SK-N-SH (cell line): ENCODE data around the gene SLC7A8. TPM values are rescaled to one million over a fixed set of nuclear protein-coding genes. Genes with fewer than 3 reads are reported as not detected.

Experiments
- CTCF ChIA-PET: fragments of 300-600, 350-600 bp; formaldehyde crosslinking; extraction: SDS; loops from one replicate; lab custom pipeline; 2021; lab: Yijun Ruan, JAX
- POLR2A ChIA-PET: fragments of 350-600 bp; sonication (Branson Sonifier 250); formaldehyde crosslinking; extraction: SDS; loops from one replicate; lab custom pipeline; 2020; ENCODE audit warnings: antibody characterized with exemption, inconsistent platforms; lab: Yijun Ruan, JAX
- DNase-seq: peaks from one replicate; pipeline ENCODE4 v3.0.0; 2012
- H2AFZ ChIP-seq: fragments of 200-600 bp; sonication (generic); 2 replicates; pipeline ENCODE4 v1.8.1; 2016; ENCODE audit warnings: antibody characterized with exemption, mild to moderate bottlenecking, low read depth
- H3F3A ChIP-seq: fragments of 200-600 bp; sonication (generic); replicated peaks from 2 replicates; pipeline ENCODE3; 2016; ENCODE audit warnings: antibody characterized with exemption, mild to moderate bottlenecking; ENCODE audit not compliant: insufficient read depth
- H3K27ac ChIP-seq, 2 experiments: fragments of 200-500 bp in 1 of 2; fragments of 200-600 bp in 1 of 2; sonication (Bioruptor generic) in 1 of 2; sonication (generic), shearing (Covaris generic) in 1 of 2; 2 replicates each; pipeline versions ENCODE4 v1.5.1 to v1.6.1; 2014 to 2016; ENCODE audit warnings: low read depth in 2 of 2, inconsistent platforms in 1 of 2, low read length in 1 of 2, mild to moderate bottlenecking in 1 of 2, mixed read lengths in 1 of 2
- H3K27me3 ChIP-seq: fragments of 200-600 bp; sonication (generic), shearing (Covaris generic); 2 replicates; pipeline ENCODE4 v1.6.1; 2016; ENCODE audit warnings: mixed run types; ENCODE audit not compliant: insufficient read depth
- H3K36me3 ChIP-seq, 2 experiments: fragments of 200-500 bp in 1 of 2; fragments of 200-600 bp in 1 of 2; sonication (Bioruptor generic) in 1 of 2; sonication (generic) in 1 of 2; replicated peaks in 1 of 2; 2 replicates each; pipeline versions ENCODE3 to v1.5.1; 2014 to 2016; ENCODE audit warnings: low read length in 1 of 2, mild to moderate bottlenecking in 1 of 2; ENCODE audit not compliant: insufficient read depth in 2 of 2, control insufficient read depth in 1 of 2
- H3K4me1 ChIP-seq, 2 experiments: fragments of 200-500 bp in 1 of 2; fragments of 200-600 bp in 1 of 2; sonication (Bioruptor generic) in 1 of 2; sonication (generic), shearing (Covaris generic) in 1 of 2; 2 replicates each; pipeline versions ENCODE4 v1.5.1 to v1.6.1; 2014 to 2016; ENCODE audit warnings: low read depth in 1 of 2, low read length in 1 of 2, mixed run types in 1 of 2; ENCODE audit not compliant: insufficient read depth in 2 of 2, control insufficient read depth in 1 of 2
- H3K4me2 ChIP-seq: fragments of 200-600 bp; sonication (generic), shearing (Covaris generic); 2 replicates; pipeline ENCODE4 v1.6.1; 2017; ENCODE audit warnings: mixed run types
- H3K4me3 ChIP-seq, 2 experiments: fragments of 200-500 bp in 1 of 2; fragments of 200-600 bp in 1 of 2; sonication (Bioruptor generic) in 1 of 2; sonication (generic), shearing (Covaris generic) in 1 of 2; 2 replicates each; pipeline versions ENCODE4 v1.5.1 to v1.8.1; 2014 to 2016; ENCODE audit warnings: low read depth in 2 of 2, inconsistent platforms in 1 of 2, low read length in 1 of 2, mild to moderate bottlenecking in 1 of 2, mixed read lengths in 1 of 2, moderate library complexity in 1 of 2
- H3K79me2 ChIP-seq: fragments of 200-600 bp; sonication (generic); 2 replicates; pipeline ENCODE4 v1.8.1; 2017; ENCODE audit warnings: mild to moderate bottlenecking; ENCODE audit not compliant: insufficient read depth
- H3K9ac ChIP-seq: fragments of 200-600 bp; sonication (generic); 2 replicates; pipeline ENCODE4 v1.6.1; 2017; ENCODE audit warnings: mixed run types
- H3K9me2 ChIP-seq: fragments of 200-600 bp; sonication (generic); 2 replicates; pipeline ENCODE4 v1.6.1; 2017; ENCODE audit warnings: mixed run types
- H3K9me3 ChIP-seq: fragments of 200-600 bp; sonication (generic); 2 replicates; pipeline ENCODE4 v1.6.1; 2017; ENCODE audit warnings: mixed run types, mild to moderate bottlenecking, moderate library complexity
- H4K20me1 ChIP-seq: fragments of 200-600 bp; sonication (generic); 2 replicates; pipeline ENCODE4 v1.6.1; 2017; ENCODE audit warnings: mild to moderate bottlenecking, mixed run types; ENCODE audit not compliant: insufficient read depth
- CHD2 ChIP-seq: fragments of 150-350 bp; IDR thresholded peaks from 2 replicates; pipeline ENCODE4 v1.6.1; 2018; ENCODE audit warnings: low read length; ENCODE audit not compliant: partially characterized antibody
- EP300 ChIP-seq, 2 experiments: IDR thresholded peaks; 2 replicates each; pipeline versions ENCODE4 v1.4.0 to v1.6.1; 2012; ENCODE audit warnings: borderline replicate concordance in 1 of 2, low read depth in 1 of 2, low read length in 1 of 2
- EZH2phosphoT487 ChIP-seq: fragments of 200-600 bp; sonication (generic); IDR thresholded peaks from 2 replicates; pipeline ENCODE4 v1.6.1; 2017; ENCODE audit warnings: low read depth, mixed run types, mild to moderate bottlenecking, antibody characterized with exemption, moderate library complexity, borderline replicate concordance
- FOXJ3 ChIP-seq: sonication (generic); formaldehyde crosslinking; IDR thresholded peaks from 2 replicates; pipeline ENCODE4 v1.5.1; 2020; ENCODE audit warnings: mild to moderate bottlenecking, missing genetic modification reagents
- GATA2 ChIP-seq: sonication (generic); formaldehyde crosslinking; IDR thresholded peaks from 2 replicates; pipeline ENCODE4 v1.5.0; 2020; ENCODE audit warnings: mild to moderate bottlenecking, missing genetic modification reagents
- JUND ChIP-seq: IDR thresholded peaks from 2 replicates; pipeline ENCODE4 v1.4.0; 2012
- MEF2A ChIP-seq: IDR thresholded peaks from 2 replicates; pipeline ENCODE4 v1.4.0; 2012; ENCODE audit warnings: low read depth, borderline replicate concordance
- MXI1 ChIP-seq: IDR thresholded peaks from 2 replicates; pipeline ENCODE4 v1.6.1; 2012; ENCODE audit warnings: mild to moderate bottlenecking, low read depth, low read length, improper control_type of control experiment
- NFIC ChIP-seq: IDR thresholded peaks from 2 replicates; pipeline ENCODE4 v1.4.0; 2012; ENCODE audit warnings: borderline replicate concordance
- NRF1 ChIP-seq: IDR thresholded peaks from 2 replicates; pipeline ENCODE4 v1.6.1; 2012; ENCODE audit warnings: low read depth, mild to moderate bottlenecking, low read length
- POLR2AphosphoS5 ChIP-seq: IDR thresholded peaks from 2 replicates; pipeline ENCODE4 v1.6.1; 2012; ENCODE audit warnings: low read depth, low read length
- RAD21 ChIP-seq: IDR thresholded peaks from 2 replicates; pipeline ENCODE4 v1.6.1; 2012; ENCODE audit warnings: mild to moderate bottlenecking, low read length
- RFX5 ChIP-seq: IDR thresholded peaks from 2 replicates; pipeline ENCODE4 v1.6.1; 2012; ENCODE audit warnings: mild to moderate bottlenecking, improper control_type of control experiment, low read length
- RXRA ChIP-seq: IDR thresholded peaks from 2 replicates; pipeline ENCODE4 v1.4.0; 2012; ENCODE audit warnings: low read depth, mild to moderate bottlenecking, borderline replicate concordance
- SMC3 ChIP-seq: IDR thresholded peaks from 2 replicates; pipeline ENCODE4 v1.6.1; 2012; ENCODE audit warnings: low read depth, low read length, improper control_type of control experiment
- TAF1 ChIP-seq: IDR thresholded peaks from 2 replicates; pipeline ENCODE4 v1.6.1; 2012; ENCODE audit warnings: low read depth, mild to moderate bottlenecking, low read length, moderate library complexity, borderline replicate concordance
- USF2 ChIP-seq: fragments of 150-350 bp; IDR thresholded peaks from 2 replicates; pipeline ENCODE4 v1.6.1; 2017; ENCODE audit warnings: antibody characterized with exemption, low read length, low read depth, borderline replicate concordance
- WGBS: methylation state at CpG from one replicate; pipeline ENCODE4 v1.1.6; 2017; ENCODE audit warnings: low lambda C conversion rate; 5-methylcytosine and 5-hydroxymethylcytosine counted together
- polyA plus RNA-seq, 3 experiments: library from polyadenylated mRNA; depleted of rRNA; stranded (reverse); fragments of >200 nt; gene quantifications; 2 replicates each; pipeline ENCODE4 v1.2.3, GENCODE V29; 2012
- TF ChIP-seq, protein P1 (sequence below): fragments of 200-600 bp; sonication (generic); IDR thresholded peaks from 2 replicates; pipeline ENCODE4 v1.6.1; 2017; ENCODE audit warnings: antibody characterized with exemption, mild to moderate bottlenecking, moderate library complexity
- TF ChIP-seq, protein P2 (sequence below): IDR thresholded peaks from 2 replicates; pipeline ENCODE4 v1.4.0; 2012; ENCODE audit warnings: low read depth, borderline replicate concordance

The SLC7A8 gene
- polyA plus RNA-seq, 1 of the 3 experiments (the other 2 are of a cell fraction) = 1.4 TPM

- 2% methylated on average over 14 of the region's 14 CpGs for WGBS
- DNase-seq = peak; percentile 83
- Histone ChIP-seq H3K36me3 (peaks cover 52 to 58% of the 10 kb centered on the region in 2 experiments), H3F3A (no peaks in the 10 kb centered on the region), H3K79me2 (peaks cover 89% of the 10 kb centered on the region), H3K27ac (peak overlapping the region; percentile 90 to 96), H3K9me3 (no peaks in the 10 kb centered on the region), H3K27me3 (no peaks in the 10 kb centered on the region), H4K20me1 (peaks cover 53% of the 10 kb centered on the region), H3K4me1 (peaks cover 7 to 20% of the 10 kb centered on the region in 2 experiments; a peak in 3 of 4 replicates), H3K9me2 (no peaks in the 10 kb centered on the region), H3K9ac (peak overlapping the region; percentile 95), H2AFZ (no peak overlapping the region; the same call in 1 of the 2 replicates), H3K4me3 (peak overlapping the region; percentile 77 to 94), H3K4me2 (peak overlapping the region; percentile 86)
- POLR2A ChIA-PET = interaction anchor here (1.0 to 2.1 kb wide), 7 partner anchors 19 to 228 kb away, joined by 4 to 11 read pairs (median 6); partner anchors contain the start of genes CDH24, HOMEZ, PABPN1 and PPP1R3E
- CTCF ChIA-PET = interaction anchor here (0.7 to 3.4 kb wide), 14 partner anchors 9 to 222 kb away, joined by 3 to 21 read pairs (median 3); partner anchors contain the start of gene CIROP
- no peak for TF ChIP-seq EZH2phosphoT487
- TF ChIP-seq, protein P1, sequence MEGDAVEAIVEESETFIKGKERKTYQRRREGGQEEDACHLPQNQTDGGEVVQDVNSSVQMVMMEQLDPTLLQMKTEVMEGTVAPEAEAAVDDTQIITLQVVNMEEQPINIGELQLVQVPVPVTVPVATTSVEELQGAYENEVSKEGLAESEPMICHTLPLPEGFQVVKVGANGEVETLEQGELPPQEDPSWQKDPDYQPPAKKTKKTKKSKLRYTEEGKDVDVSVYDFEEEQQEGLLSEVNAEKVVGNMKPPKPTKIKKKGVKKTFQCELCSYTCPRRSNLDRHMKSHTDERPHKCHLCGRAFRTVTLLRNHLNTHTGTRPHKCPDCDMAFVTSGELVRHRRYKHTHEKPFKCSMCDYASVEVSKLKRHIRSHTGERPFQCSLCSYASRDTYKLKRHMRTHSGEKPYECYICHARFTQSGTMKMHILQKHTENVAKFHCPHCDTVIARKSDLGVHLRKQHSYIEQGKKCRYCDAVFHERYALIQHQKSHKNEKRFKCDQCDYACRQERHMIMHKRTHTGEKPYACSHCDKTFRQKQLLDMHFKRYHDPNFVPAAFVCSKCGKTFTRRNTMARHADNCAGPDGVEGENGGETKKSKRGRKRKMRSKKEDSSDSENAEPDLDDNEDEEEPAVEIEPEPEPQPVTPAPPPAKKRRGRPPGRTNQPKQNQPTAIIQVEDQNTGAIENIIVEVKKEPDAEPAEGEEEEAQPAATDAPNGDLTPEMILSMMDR = peak; percentile 38
These were observed 89.3 kb downstream of the SLC7A8 start for GRCh38 chr14:23093991-23094665.

DNA sequence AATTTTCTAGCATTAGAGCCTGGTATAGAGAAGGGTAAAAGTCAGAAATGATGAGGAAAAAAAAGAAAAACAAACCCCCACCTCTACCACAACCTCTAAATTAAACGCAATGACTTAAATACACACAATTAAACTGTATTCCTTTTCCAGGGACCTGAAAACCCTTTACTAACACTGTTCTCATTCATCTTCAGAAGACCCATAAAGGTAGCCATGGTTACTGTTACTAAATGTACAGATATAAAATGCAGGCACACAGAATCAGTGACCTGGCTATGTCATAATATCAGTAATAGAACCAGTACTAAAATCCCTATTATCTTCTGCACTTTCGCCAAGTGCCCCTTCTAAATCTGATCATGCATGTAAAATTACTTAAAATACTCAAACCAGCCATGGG, 89.9 kb downstream of the SLC7A8 start:
- WGBS = 93% methylated on average over 2 of the region's 2 CpGs
- Histone ChIP-seq H3K36me3 (peaks cover 48 to 60% of the 10 kb centered on the region in 2 experiments), H4K20me1 (peaks cover 47% of the 10 kb centered on the region), H3K27ac (no peak overlapping the region), H3F3A (peaks cover 3% of the 10 kb centered on the region), H2AFZ (no peak overlapping the region), H3K9ac (peak overlapping the region; percentile 95), H3K4me2 (peak overlapping the region; percentile 86), H3K27me3 (no peaks in the 10 kb centered on the region), H3K9me3 (no peaks in the 10 kb centered on the region), H3K4me3 (peak overlapping the region; percentile 77 to 94; a peak in 3 of 4 replicates), H3K79me2 (peaks cover 89% of the 10 kb centered on the region), H3K9me2 (no peaks in the 10 kb centered on the region), H3K4me1 (peaks cover 7 to 20% of the 10 kb centered on the region in 2 experiments; a peak in 3 of 4 replicates)
- ChIA-PET POLR2A (no interaction called here), CTCF (interaction anchor here (1.0 to 3.4 kb wide), 7 partner anchors 8 to 36 kb away, joined by 3 to 21 read pairs (median 6); partner anchors contain the start of gene CIROP)
- TF ChIP-seq, protein P2, sequence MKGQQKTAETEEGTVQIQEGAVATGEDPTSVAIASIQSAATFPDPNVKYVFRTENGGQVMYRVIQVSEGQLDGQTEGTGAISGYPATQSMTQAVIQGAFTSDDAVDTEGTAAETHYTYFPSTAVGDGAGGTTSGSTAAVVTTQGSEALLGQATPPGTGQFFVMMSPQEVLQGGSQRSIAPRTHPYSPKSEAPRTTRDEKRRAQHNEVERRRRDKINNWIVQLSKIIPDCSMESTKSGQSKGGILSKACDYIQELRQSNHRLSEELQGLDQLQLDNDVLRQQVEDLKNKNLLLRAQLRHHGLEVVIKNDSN = no peak
- TF ChIP-seq CHD2 = no peak
- TF ChIP-seq MXI1 = no peak
- TF ChIP-seq TAF1 = no peak
- TF ChIP-seq, protein P1 = no peak
- no peak for TF ChIP-seq RXRA
- TF ChIP-seq JUND = no peak
- TF ChIP-seq EP300 (IDR thresholded peaks at IDR 0.05; ENCODE audit: borderline replicate concordance in 1 of 2, low read depth in 1 of 2, low read length in 1 of 2) = no peak
- no peak for TF ChIP-seq FOXJ3
- no peak for TF ChIP-seq USF2
- TF ChIP-seq NFIC = no peak
- no peak for TF ChIP-seq MEF2A
- no peak for TF ChIP-seq NRF1
- TF ChIP-seq RFX5 = no peak
- TF ChIP-seq GATA2 = no peak
- no peak for TF ChIP-seq POLR2AphosphoS5
- no peak for TF ChIP-seq SMC3
- TF ChIP-seq RAD21 = no peak
- no peak for DNase-seq
